GM18951 (cell line): ENCODE data around the gene PEAR1.

Experiments used
- POLR2A ChIP-seq: IDR thresholded peaks from 4 replicates; pipeline ENCODE4 v1.6.1; 2011; ENCODE audit warnings: mild to moderate bottlenecking; ENCODE audit not compliant: insufficient read length, insufficient read depth; ENCODE audit errors: extremely low read depth
- in situ Hi-C: fragments of 300-500 bp; cut with MboI; formaldehyde crosslinking; loops from one replicate; pipeline ENCODE4 v1.12.0; 2022; ENCODE audit warnings: low sequenced_read_pairs, mixed read lengths, inconsistent platforms; ENCODE audit not compliant: unreplicated experiment

The PEAR1 gene

GRCh38 chr1:156957634-156958033 is 64.1 kb downstream of the PEAR1 start:
- in situ Hi-C loops = no loop called here
- no peak for TF ChIP-seq POLR2A

- no peak for TF ChIP-seq POLR2A
- in situ Hi-C loops = no loop called here
Measured at GRCh38 chr1:156958247-156958714, 64.8 kb downstream of the PEAR1 start.

- no peak for TF ChIP-seq POLR2A
- in situ Hi-C loops = no loop called here
Measured at GRCh38 chr1:156959414-156959813, 65.9 kb downstream of the PEAR1 start.

- in situ Hi-C loops = no loop called here
Measured at GRCh38 chr1:156959925-156960324, 66.4 kb downstream of the PEAR1 start.

GRCh38 chr1:156961709-156962108 is 68.2 kb downstream of the PEAR1 start:
- no peak for TF ChIP-seq POLR2A
- in situ Hi-C loops = no loop called here

More at GRCh38 chr1:156959925-156960324, 66.4 kb downstream of the PEAR1 start:
- no peak for TF ChIP-seq POLR2A

GRCh38 chr1:156963621-156964020 is 70.1 kb downstream of the PEAR1 start:
- TF ChIP-seq POLR2A = no peak
- in situ Hi-C loops = no loop called here

GRCh38 chr1:156964441-156964840 is 70.9 kb downstream of the PEAR1 start:
- in situ Hi-C loops = no loop called here
- no peak for TF ChIP-seq POLR2A
